HL-60 (cell line): ENCODE data around the gene NDUFA11.
A peak's percentile ranks its signal among the peaks of the same experiment; 100 is the strongest.

Experiments used
- GABPA ChIP-seq: IDR thresholded peaks from 2 replicates; pipeline ENCODE4 v1.6.1; 2012; ENCODE audit warnings: low read depth
- POLR2AphosphoS5 ChIP-seq: IDR thresholded peaks from 2 replicates; pipeline ENCODE4 v1.6.1; 2012; ENCODE audit warnings: low read depth
- TF ChIP-seq, protein P1 (sequence below): IDR thresholded peaks from one replicate; pipeline ENCODE4 v1.5.1; 2011; ENCODE audit warnings: low read length, control low read depth, inconsistent platforms; ENCODE audit not compliant: insufficient read depth
- TF ChIP-seq, protein P2 (sequence below): IDR thresholded peaks from 2 replicates; pipeline ENCODE4 v1.6.1; 2012; ENCODE audit warnings: low read depth; ENCODE audit not compliant: insufficient replicate concordance

DNA sequence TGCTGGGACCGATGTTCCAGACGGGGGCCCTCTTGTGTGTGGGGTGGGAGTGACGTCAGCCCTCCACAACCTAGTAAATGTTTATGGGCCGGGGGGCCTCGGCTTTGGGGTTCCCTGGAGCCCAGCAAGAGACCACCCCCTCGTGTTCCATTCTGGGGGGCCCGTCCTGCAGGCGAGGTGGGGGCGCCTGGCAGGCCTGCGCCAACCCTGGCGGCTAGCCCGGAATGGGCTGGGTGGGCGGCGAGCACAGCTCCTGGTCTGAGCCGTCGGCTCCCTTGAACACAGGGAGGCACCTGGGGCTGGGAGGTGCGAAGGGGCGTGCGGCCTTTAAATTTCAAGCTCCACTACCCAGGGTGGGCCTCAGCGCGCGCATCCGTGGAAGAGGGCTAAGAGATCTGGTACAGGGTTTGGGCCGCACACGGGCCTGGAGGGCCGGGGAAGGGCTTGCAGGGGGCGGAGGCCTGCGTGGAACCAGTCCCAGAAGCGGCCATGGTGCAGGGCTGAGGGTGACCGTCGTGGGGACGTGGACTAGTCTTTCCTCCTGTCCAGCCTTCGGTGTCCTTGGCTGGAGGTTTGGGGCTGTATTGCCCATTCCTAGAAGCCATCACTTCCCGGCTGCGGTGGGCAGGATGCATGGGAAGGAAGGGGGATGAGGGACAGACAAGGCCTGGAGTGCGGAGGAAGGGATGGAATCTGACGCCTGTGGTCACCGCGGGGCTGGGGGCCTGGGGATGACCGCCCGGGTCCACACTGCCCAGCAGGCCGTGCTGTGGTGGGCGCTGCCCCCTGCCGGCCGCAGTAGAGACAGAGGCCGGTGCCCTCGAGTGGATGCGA, 11.4 kb downstream of the NDUFA11 start:
- TF ChIP-seq, protein P1, sequence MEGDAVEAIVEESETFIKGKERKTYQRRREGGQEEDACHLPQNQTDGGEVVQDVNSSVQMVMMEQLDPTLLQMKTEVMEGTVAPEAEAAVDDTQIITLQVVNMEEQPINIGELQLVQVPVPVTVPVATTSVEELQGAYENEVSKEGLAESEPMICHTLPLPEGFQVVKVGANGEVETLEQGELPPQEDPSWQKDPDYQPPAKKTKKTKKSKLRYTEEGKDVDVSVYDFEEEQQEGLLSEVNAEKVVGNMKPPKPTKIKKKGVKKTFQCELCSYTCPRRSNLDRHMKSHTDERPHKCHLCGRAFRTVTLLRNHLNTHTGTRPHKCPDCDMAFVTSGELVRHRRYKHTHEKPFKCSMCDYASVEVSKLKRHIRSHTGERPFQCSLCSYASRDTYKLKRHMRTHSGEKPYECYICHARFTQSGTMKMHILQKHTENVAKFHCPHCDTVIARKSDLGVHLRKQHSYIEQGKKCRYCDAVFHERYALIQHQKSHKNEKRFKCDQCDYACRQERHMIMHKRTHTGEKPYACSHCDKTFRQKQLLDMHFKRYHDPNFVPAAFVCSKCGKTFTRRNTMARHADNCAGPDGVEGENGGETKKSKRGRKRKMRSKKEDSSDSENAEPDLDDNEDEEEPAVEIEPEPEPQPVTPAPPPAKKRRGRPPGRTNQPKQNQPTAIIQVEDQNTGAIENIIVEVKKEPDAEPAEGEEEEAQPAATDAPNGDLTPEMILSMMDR = peak; percentile 26
- TF ChIP-seq POLR2AphosphoS5 (peak; percentile 31), GABPA (no peak)
- TF ChIP-seq, protein P2, sequence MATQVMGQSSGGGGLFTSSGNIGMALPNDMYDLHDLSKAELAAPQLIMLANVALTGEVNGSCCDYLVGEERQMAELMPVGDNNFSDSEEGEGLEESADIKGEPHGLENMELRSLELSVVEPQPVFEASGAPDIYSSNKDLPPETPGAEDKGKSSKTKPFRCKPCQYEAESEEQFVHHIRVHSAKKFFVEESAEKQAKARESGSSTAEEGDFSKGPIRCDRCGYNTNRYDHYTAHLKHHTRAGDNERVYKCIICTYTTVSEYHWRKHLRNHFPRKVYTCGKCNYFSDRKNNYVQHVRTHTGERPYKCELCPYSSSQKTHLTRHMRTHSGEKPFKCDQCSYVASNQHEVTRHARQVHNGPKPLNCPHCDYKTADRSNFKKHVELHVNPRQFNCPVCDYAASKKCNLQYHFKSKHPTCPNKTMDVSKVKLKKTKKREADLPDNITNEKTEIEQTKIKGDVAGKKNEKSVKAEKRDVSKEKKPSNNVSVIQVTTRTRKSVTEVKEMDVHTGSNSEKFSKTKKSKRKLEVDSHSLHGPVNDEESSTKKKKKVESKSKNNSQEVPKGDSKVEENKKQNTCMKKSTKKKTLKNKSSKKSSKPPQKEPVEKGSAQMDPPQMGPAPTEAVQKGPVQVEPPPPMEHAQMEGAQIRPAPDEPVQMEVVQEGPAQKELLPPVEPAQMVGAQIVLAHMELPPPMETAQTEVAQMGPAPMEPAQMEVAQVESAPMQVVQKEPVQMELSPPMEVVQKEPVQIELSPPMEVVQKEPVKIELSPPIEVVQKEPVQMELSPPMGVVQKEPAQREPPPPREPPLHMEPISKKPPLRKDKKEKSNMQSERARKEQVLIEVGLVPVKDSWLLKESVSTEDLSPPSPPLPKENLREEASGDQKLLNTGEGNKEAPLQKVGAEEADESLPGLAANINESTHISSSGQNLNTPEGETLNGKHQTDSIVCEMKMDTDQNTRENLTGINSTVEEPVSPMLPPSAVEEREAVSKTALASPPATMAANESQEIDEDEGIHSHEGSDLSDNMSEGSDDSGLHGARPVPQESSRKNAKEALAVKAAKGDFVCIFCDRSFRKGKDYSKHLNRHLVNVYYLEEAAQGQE = no peak
